BJ (cell line): ENCODE data around the gene NSDHL. TPM values are rescaled to one million over a fixed set of nuclear protein-coding genes. Genes with fewer than 3 reads are reported as not detected.
"Not testable (repeated sequence)": the region's sequence is repeated elsewhere in the genome, so short reads cannot be mapped to it uniquely, and the experiment has no call there.

ENCODE experiments used
- CTCF ChIA-PET: fragments of 350-600 bp; formaldehyde crosslinking; extraction: SDS; loops from one replicate; lab custom pipeline; 2021; ENCODE audit warnings: antibody characterized with exemption, inconsistent platforms; lab: Yijun Ruan, JAX
- POLR2A ChIA-PET: fragments of 300-600 bp; sonication (Branson Sonifier 250); formaldehyde crosslinking; extraction: SDS; loops from one replicate; lab custom pipeline; 2021; ENCODE audit warnings: antibody characterized with exemption; lab: Charles Lee
- DNase-seq: peaks from one replicate; pipeline ENCODE4 v3.0.0-alpha.2; 2011; ENCODE audit warnings: low read depth
- H3K27me3 ChIP-seq: 2 replicates; pipeline ENCODE4 v1.6.0; 2011; ENCODE audit warnings: low read length; ENCODE audit not compliant: control insufficient read depth, insufficient read depth
- H3K36me3 ChIP-seq: 2 replicates; pipeline ENCODE4 v1.5.1; 2011; ENCODE audit warnings: low read length; ENCODE audit not compliant: control insufficient read depth, insufficient read depth
- H3K4me3 ChIP-seq: 2 replicates; pipeline ENCODE4 v1.5.1; 2011; ENCODE audit warnings: low read depth, mild to moderate bottlenecking, control low read depth, low read length
- polyA plus RNA-seq: library from polyadenylated mRNA; depleted of rRNA; stranded (reverse); fragments of >200 nt; gene quantifications from 2 replicates; pipeline ENCODE4 v1.2.3, GENCODE V29; 2011
- TF ChIP-seq, protein P1 (sequence below): IDR thresholded peaks from 2 replicates; pipeline ENCODE4 v1.5.1; 2011; ENCODE audit warnings: low read depth, mild to moderate bottlenecking, control low read depth, inconsistent platforms, low read length, moderate library complexity; ENCODE audit not compliant: insufficient read depth

The NSDHL gene
- polyA plus RNA-seq, 1 experiment = 13.7 TPM

GRCh38 chrX:152831391-152831790, 528 bp downstream of the NSDHL start:
- no peaks in the 10 kb centered on the region for H3K27me3 ChIP-seq
- POLR2A ChIA-PET = no interaction called here
- CTCF ChIA-PET = interaction anchor here (0.6 to 1.4 kb wide), 3 partner anchors 9 to 95 kb away, joined by 3 to 7 read pairs (median 4); no protein-coding TSS in a partner anchor
- H3K4me3 ChIP-seq = peak overlapping the region; percentile 81
- TF ChIP-seq, protein P1, sequence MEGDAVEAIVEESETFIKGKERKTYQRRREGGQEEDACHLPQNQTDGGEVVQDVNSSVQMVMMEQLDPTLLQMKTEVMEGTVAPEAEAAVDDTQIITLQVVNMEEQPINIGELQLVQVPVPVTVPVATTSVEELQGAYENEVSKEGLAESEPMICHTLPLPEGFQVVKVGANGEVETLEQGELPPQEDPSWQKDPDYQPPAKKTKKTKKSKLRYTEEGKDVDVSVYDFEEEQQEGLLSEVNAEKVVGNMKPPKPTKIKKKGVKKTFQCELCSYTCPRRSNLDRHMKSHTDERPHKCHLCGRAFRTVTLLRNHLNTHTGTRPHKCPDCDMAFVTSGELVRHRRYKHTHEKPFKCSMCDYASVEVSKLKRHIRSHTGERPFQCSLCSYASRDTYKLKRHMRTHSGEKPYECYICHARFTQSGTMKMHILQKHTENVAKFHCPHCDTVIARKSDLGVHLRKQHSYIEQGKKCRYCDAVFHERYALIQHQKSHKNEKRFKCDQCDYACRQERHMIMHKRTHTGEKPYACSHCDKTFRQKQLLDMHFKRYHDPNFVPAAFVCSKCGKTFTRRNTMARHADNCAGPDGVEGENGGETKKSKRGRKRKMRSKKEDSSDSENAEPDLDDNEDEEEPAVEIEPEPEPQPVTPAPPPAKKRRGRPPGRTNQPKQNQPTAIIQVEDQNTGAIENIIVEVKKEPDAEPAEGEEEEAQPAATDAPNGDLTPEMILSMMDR = no peak
- H3K36me3 ChIP-seq = peaks cover 3% of the 10 kb centered on the region; the same call in 1 of the 2 replicates
- no peak for DNase-seq

DNA sequence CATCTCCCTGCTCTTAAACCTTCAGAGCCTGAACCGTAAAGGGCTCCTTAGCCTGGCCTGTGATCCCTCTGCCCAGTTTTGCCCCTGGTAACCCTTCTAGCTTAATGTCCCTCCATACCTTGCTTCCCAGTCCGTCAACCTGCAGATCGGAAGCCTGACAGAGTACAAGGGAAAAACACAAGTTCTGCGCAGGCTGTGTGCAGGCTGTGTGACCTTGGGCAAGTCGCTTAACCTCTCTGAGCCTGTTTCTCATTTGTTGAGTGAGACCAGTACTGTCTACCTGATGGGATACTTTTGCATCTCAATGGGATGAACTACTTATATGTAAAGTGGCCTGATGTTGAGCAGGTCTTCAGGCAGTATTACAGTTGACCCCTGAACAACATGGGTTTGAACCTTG, 1.7 kb downstream of the NSDHL start:
- TF ChIP-seq, protein P1 = no peak
- H3K4me3 ChIP-seq = no peak overlapping the region
- DNase-seq = no peak
- ChIA-PET CTCF (no interaction called here), POLR2A (no interaction called here)
- peaks cover 3% of the 10 kb centered on the region; the same call in 1 of the 2 replicates for H3K36me3 ChIP-seq
- no peaks in the 10 kb centered on the region for H3K27me3 ChIP-seq

DNA sequence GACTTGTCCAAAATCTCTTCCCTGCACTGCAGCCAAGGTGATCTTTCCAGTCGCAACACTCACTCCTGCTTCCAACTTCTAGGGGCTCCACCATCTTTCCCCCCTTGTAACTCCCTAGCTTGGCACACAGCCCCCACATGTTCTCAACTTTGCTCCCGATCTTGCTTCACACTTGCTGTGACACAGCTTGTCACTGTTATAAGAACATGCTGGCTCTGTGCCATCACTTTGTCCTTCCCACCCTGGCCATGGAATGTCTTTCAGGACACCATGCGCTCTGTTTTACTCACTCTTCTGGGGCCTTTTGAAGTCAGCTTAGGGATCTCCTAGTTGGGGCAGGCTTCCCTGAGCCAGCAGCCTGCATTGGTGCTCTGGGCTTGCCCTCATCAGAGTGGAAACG, 2.5 kb downstream of the NSDHL start:
- CTCF ChIA-PET = interaction anchor here (1.2 kb wide), 1 partner anchor 12 kb away, joined by 3 read pairs; no protein-coding TSS in a partner anchor
- POLR2A ChIA-PET = no interaction called here
- Histone ChIP-seq H3K36me3 (peaks cover 2% of the 10 kb centered on the region; the same call in 1 of the 2 replicates), H3K27me3 (no peaks in the 10 kb centered on the region), H3K4me3 (no peak overlapping the region)
- TF ChIP-seq, protein P1 = no peak
- DNase-seq = no peak

DNA sequence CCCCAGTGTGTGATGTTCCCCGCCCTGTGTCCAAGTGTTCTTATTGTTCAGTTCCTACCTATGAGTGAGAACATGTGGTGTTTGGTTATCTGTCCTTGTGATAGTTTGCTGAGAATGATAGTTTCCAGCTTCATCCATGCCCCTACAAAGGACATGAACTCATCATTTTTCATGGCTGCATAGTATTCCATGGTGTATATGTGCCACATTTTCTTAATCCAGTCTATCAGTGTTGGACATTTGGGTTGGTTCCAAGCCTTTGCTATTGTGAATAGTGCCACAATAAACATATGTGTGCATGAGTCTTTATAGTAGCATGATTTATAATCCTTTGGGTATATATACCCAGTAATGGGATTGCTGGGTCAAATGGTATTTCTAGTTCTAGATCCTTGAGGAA, 4.6 kb downstream of the NSDHL start:
- POLR2A ChIA-PET, H3K27me3 ChIP-seq, H3K4me3 ChIP-seq, CTCF ChIA-PET, H3K36me3 ChIP-seq, DNase-seq: not testable (repeated sequence)

DNA sequence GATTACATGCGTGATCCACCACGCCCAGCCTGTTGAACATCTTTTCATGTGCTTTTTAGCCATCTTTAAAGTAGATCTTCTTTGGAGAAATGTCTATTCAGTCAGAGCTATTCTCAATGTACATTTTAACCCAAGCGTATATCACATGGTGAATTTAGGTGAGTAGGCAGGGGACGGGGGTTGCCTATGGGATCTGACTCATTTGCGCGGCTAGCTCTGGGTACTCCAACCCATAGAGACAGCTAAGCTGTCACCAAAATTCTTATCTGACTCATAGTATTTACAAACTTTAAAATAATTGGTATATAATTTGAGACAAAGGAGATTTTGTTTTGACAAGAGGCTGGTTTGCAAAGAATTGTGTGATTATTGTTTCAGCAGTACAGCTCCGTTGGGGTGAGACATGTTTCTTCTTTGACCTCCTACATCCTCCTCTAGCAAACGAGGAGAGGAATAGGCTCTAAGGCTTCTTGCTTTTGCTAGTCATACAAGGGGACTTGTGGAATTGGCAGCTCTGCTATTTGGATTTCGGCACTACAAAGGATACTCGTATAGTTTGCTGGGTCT, 12.0 kb downstream of the NSDHL start:
- TF ChIP-seq, protein P1 = no peak
- no peak for DNase-seq
- no peak overlapping the region for H3K4me3 ChIP-seq
- ChIA-PET CTCF (interaction anchor here (1.3 kb wide), 1 partner anchor 21 kb away, joined by 3 read pairs; no protein-coding TSS in a partner anchor), POLR2A (no interaction called here)
- H3K36me3 ChIP-seq = no peaks in the 10 kb centered on the region; the same call in 1 of the 2 replicates
- no peaks in the 10 kb centered on the region for H3K27me3 ChIP-seq

DNA sequence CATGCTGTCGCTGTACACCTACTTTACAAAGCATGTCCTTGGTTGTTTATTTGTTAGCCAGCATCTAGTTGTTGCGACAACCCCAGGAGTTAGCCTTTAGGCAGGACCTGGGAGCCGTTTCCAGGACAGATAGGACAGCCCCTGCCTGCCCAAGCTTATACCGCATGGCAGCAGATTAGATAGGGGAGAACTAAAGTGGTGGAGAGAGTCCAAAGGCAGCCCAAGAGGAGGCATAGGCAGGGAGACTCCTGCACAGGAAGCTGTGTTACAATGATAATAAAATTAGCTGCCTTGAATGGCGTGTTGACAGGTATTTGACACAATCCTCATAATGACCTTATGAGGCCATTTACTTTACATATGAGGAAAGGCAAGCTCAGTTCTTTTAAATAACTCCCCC, 13.0 kb downstream of the NSDHL start:
- TF ChIP-seq, protein P1 = no peak
- DNase-seq = no peak
- no peak overlapping the region for H3K4me3 ChIP-seq
- CTCF ChIA-PET = no interaction called here
- POLR2A ChIA-PET = no interaction called here
- H3K36me3 ChIP-seq = no peaks in the 10 kb centered on the region; the same call in 1 of the 2 replicates
- no peaks in the 10 kb centered on the region for H3K27me3 ChIP-seq
